AG04450 (cell line): ENCODE results near the gene IDI2. TPM values are rescaled to one million over a fixed set of nuclear protein-coding genes. Genes with fewer than 3 reads are reported as not detected.

Experiments used
- CTCF ChIA-PET: fragments of 300-600, 350-600 bp; formaldehyde crosslinking; extraction: SDS; loops from one replicate; lab custom pipeline; 2022; ENCODE audit warnings: antibody characterized with exemption, inconsistent platforms; lab: Charles Lee
- POLR2A ChIA-PET: fragments of 350-600 bp; formaldehyde crosslinking; extraction: SDS; loops from one replicate; lab custom pipeline; 2021; ENCODE audit warnings: antibody characterized with exemption, inconsistent platforms; lab: Yijun Ruan, JAX
- DNase-seq: peaks from one replicate; pipeline ENCODE4 v3.0.0-alpha.2; 2011; ENCODE audit warnings: low read depth, low spot score
- H3K27ac ChIP-seq: one replicate; pipeline ENCODE4 v1.5.1; 2012; ENCODE audit warnings: low read depth, low read length, control low read depth
- H3K27me3 ChIP-seq: one replicate; pipeline ENCODE4 v1.6.0; 2012; ENCODE audit warnings: low read length; ENCODE audit not compliant: control insufficient read depth, insufficient read depth
- H3K4me3 ChIP-seq: 2 replicates; pipeline ENCODE4 v1.5.1; 2011; ENCODE audit warnings: mild to moderate bottlenecking, low read depth, low read length, control low read depth
- H3K9me3 ChIP-seq: 2 replicates; pipeline ENCODE4 v1.5.1; 2012; ENCODE audit warnings: low read length; ENCODE audit not compliant: control insufficient read depth, insufficient read depth
- polyA plus RNA-seq: library from polyadenylated mRNA; depleted of rRNA; stranded (reverse); fragments of >200 nt; gene quantifications from 2 replicates; pipeline ENCODE4 v1.2.3, GENCODE V29; 2011
- TF ChIP-seq, protein P1 (sequence below): IDR thresholded peaks from 2 replicates; pipeline ENCODE4 v1.5.1; 2011; ENCODE audit warnings: low read depth, low read length, control low read depth, inconsistent platforms

The IDI2 gene
- polyA plus RNA-seq, 1 experiment = not detected

DNA sequence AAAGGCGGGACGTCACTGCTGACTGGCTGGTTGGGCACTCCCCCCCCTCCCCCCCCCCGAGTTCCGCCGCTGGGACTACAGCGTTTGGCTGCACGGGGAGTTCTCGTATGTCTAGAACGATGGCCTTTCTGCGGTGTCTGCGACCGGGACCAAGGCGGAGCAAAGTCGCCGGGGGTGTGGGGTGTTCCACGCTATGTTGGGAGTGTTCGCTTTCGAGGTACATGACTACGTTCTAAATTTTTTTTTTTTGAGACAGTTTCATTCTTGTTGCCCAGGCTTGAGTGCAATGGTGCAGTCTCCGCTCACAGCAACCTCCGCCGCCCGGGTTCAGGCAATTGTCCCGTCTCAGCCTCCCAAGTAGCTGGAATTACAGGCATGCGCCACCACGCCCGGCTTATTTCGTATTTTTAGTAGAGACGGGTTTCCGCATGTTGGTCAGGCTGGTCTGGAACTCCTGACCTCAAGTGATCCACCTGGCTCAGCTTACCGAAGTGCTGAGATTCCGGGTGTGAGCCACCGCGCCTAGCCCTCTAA, 23.8 kb upstream of the IDI2 start:
- H3K27me3 ChIP-seq = no peaks in the 10 kb centered on the region
- DNase-seq = no peak
- ChIA-PET POLR2A (interaction anchor here (0.6 to 2.0 kb wide), 7 partner anchors 8 to 752 kb away, joined by 3 to 10 read pairs (median 3); partner anchors contain the start of gene GTPBP4), CTCF (no interaction called here)
- H3K9me3 ChIP-seq = no peaks in the 10 kb centered on the region
- H3K4me3 ChIP-seq = peak overlapping the region; percentile 91
- TF ChIP-seq, protein P1, sequence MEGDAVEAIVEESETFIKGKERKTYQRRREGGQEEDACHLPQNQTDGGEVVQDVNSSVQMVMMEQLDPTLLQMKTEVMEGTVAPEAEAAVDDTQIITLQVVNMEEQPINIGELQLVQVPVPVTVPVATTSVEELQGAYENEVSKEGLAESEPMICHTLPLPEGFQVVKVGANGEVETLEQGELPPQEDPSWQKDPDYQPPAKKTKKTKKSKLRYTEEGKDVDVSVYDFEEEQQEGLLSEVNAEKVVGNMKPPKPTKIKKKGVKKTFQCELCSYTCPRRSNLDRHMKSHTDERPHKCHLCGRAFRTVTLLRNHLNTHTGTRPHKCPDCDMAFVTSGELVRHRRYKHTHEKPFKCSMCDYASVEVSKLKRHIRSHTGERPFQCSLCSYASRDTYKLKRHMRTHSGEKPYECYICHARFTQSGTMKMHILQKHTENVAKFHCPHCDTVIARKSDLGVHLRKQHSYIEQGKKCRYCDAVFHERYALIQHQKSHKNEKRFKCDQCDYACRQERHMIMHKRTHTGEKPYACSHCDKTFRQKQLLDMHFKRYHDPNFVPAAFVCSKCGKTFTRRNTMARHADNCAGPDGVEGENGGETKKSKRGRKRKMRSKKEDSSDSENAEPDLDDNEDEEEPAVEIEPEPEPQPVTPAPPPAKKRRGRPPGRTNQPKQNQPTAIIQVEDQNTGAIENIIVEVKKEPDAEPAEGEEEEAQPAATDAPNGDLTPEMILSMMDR = no peak
- peak overlapping the region; percentile 100 for H3K27ac ChIP-seq

DNA sequence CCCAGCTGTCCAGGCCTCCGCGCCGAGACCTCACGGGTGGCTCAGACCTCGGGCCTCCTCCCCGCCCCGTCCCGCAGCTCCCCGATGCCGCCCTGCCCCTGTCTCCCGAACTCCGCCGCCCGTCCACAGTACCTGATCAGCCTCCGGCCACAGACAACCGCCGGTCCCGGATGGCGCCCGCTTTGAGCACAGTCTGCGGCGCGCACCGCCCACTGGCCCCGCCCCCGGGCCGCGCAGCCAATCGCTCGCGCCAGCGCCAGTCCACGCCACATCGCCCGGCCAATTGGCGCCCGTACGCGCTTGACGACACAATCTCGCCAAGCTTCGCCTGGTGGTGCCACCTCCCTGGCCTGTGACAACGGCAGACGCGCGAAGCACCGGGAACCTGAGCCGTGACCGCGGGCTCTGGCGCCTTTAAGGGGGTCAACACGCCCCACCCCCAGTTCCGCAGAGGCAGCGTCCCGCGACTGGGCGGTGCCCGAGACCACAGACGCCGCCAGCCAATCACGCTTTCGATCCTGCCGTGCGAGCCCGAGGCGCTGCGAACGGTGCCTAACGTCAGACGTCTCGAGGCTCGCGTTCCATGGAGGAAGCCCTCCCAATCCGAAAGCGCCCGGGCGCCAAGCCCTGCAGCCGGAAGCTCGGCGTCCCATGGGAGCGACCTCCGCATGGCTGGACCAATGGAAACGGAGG, 23.2 kb upstream of the IDI2 start, which contains the start of gene IDI1:
TSS of gene IDI1 (minus strand) at position 388 of the 693 bp plus-strand sequence. CDS start at position 272, 116 bp downstream.
- DNase-seq = peak; percentile 96
- POLR2A ChIA-PET = interaction anchor here (0.6 to 2.0 kb wide), 6 partner anchors 9 to 751 kb away, joined by 3 to 10 read pairs (median 3); partner anchors contain the start of gene GTPBP4
- Histone ChIP-seq H3K27ac (peak within 1 kb of the TSS; percentile 100), H3K4me3 (peak within 1 kb of the TSS; percentile 91), H3K27me3 (no peaks in the 10 kb centered on the region), H3K9me3 (no peaks in the 10 kb centered on the region)
- CTCF ChIA-PET = no interaction called here
- TF ChIP-seq, protein P1 = no peak

DNA sequence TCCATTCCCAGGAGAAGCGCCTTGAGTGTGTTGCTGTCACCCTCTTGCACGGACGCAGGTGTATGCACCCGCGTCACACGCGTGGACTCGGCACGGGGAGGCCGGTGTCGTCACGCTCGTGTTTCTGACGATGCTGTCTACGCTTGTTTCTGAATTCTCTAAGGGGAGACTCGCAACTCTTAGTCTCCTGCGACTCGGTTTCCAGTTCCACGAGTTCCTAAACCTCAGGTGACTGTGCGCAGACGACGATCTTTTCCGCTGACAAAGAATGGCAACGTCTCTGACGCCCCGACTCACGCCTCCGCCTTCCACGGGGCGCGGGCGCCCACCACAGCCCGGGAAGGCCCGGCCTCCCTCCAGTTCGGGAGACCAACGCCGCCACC, 22.7 kb upstream of the IDI2 start:
- Histone ChIP-seq H3K27ac (peak overlapping the region; percentile 100), H3K4me3 (peak overlapping the region; percentile 91), H3K27me3 (no peaks in the 10 kb centered on the region), H3K9me3 (no peaks in the 10 kb centered on the region)
- ChIA-PET CTCF (no interaction called here), POLR2A (interaction anchor here (1.0 to 2.0 kb wide), 3 partner anchors 9 to 20 kb away, joined by 3 to 10 read pairs (median 3); no protein-coding TSS in a partner anchor)
- TF ChIP-seq, protein P1 = no peak
- no peak for DNase-seq

DNA sequence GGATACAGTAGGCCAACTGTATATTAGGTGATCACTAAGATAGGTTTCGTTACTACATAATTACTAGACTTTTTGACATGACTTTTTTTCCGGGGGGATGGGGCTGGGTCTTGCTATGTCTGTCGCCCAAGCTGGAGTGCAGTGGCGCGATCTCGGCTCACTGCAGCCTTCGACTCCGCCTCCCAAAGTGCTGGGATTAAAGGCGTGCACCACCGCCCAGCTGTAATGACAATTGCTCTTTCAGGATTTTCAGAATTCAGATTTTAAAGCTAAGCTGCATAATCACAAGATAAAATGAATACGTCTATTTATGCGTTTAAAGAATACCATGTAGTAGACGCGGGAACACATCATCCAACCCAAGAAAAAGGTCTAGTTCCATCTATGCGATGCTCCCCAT, 22.3 kb upstream of the IDI2 start:
- Histone ChIP-seq H3K4me3 (peak overlapping the region; percentile 91), H3K27ac (peak overlapping the region; percentile 100), H3K9me3 (no peaks in the 10 kb centered on the region), H3K27me3 (no peaks in the 10 kb centered on the region)
- TF ChIP-seq, protein P1 = no peak
- CTCF ChIA-PET = no interaction called here
- no peak for DNase-seq
- POLR2A ChIA-PET = interaction anchor here (2.0 kb wide), 1 partner anchor 12 kb away, joined by 10 read pairs; no protein-coding TSS in a partner anchor

DNA sequence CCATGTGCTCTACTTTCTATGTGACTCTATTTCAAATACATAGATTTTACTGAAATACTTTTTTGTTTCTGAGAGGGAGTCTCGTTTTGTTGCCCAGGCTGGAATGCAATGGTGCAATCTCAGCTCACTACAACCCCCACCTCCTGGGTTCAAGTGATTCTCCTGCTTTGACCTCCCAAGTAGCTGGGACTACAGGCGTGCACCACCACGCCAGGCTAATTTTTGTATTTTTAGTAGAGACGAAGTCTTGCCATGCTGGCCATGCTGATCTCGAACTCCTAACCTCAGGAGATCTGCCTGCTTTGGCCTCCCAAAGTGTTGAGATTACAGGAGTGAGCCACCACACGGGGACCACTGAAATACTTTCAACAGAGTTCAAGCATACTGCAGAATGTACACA, 19.8 kb upstream of the IDI2 start:
- TF ChIP-seq, protein P1 = no peak
- Histone ChIP-seq H3K27ac (no peak overlapping the region), H3K9me3 (no peaks in the 10 kb centered on the region), H3K4me3 (no peak overlapping the region), H3K27me3 (no peaks in the 10 kb centered on the region)
- no peak for DNase-seq
- POLR2A ChIA-PET = no interaction called here
- CTCF ChIA-PET = no interaction called here
